Parietal lobe (tissue), 1 donor: Measurements from ENCODE around the gene SLC16A12. TPM values are rescaled to one million over a fixed set of nuclear protein-coding genes. Genes with fewer than 3 reads are reported as not detected.

Source experiments
- total RNA-seq: library from RNA; depleted of rRNA; stranded (reverse); fragments of >200 nt; gene quantifications from one replicate; pipeline ENCODE4 v1.2.3, GENCODE V29; 2014

The SLC16A12 gene
- 2.2 TPM for total RNA-seq

GRCh38 chr10:89535171-89536012 is at the start of gene SLC16A12:
Gene SLC16A12, minus strand, starts transcription at chr10:89535594. Its CDS starts 73,016 bp downstream, at chr10:89462578.

DNA sequence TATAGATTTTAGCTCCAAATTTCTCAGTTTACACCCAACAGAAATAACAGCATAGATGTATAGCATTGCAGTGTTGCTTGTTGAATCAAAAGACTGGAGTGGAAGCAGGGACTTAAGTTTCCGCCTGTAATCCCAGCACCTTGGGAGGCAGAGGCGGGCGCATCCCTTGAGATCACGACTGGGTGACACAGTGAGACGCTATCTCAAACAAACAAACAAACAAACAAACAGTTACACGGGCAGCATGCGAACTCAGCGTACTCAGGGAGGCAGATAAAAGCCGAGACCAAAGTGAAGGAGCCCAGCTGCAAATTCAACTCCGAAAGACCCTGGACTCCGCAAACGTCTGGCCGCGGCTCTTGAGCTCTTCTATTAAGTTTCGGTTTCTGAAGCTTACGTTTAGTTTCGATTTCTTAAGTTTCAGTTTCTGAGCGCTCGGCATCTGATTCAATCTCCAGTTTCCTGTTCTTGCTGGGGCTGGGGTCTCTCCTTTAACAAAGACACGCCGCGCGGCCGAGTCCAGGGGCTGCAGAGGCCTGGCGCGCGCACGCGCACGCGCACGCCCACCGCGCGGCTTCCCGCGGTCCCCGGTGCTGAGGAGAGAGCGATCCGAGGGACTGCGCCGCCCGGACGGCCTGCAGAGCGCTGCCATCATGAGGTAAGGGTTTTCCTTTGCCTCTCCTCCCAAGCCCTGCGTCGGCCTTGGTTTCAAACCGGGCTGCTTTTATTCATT is 121.1 kb downstream of the SLC16A12 start, which contains the start of gene IFIT5:
Gene IFIT5, plus strand, starts transcription at position 423 of the 733 bp plus-strand sequence. Its CDS starts 231 bp downstream, at position 654.

GRCh38 chr10:89391907-89392756 is 143.3 kb downstream of the SLC16A12 start, which contains the start of gene IFIT1:
Gene IFIT1, plus strand, starts transcription at chr10:89392623. Its CDS starts 90 bp downstream, at chr10:89392713.

Other genes with a start within 250 kb of the SLC16A12 start
- 2.2 TPM for gene IFIT2, start 233.5 kb downstream of the SLC16A12 start, total RNA-seq
- 2.8 TPM for gene IFIT3, start 207.6 kb downstream of the SLC16A12 start, total RNA-seq
- not detected for gene IFIT1B, start 157.5 kb downstream of the SLC16A12 start, total RNA-seq
- 3.4 TPM for gene IFIT1, start 143.0 kb downstream of the SLC16A12 start, total RNA-seq
- gene IFIT5, start 121.0 kb downstream of the SLC16A12 start, total RNA-seq: 32.9 TPM
- 36.0 TPM for gene PANK1, start 109.6 kb upstream of the SLC16A12 start, total RNA-seq
- gene KIF20B, start 166.0 kb upstream of the SLC16A12 start, total RNA-seq: 13.1 TPM